ENCODE measurements around the gene ESYT2.
"Not testable (repeated sequence)": the region's sequence is repeated elsewhere in the genome, so short reads cannot be mapped to it uniquely, and the experiment has no call there.

The ESYT2 gene

GRCh38 chr7:158856883-158857668, 27.8 kb upstream of the ESYT2 start:
- no peak for DNase-seq (ENCODE audit: low read depth)

- DNase-seq (ENCODE audit: low read depth), result no peak
Measured at GRCh38 chr7:158854681-158855081, 25.4 kb upstream of the ESYT2 start.

GRCh38 chr7:158850545-158851102, 21.3 kb upstream of the ESYT2 start:
- no peak for DNase-seq (ENCODE audit: low read depth)

DNA sequence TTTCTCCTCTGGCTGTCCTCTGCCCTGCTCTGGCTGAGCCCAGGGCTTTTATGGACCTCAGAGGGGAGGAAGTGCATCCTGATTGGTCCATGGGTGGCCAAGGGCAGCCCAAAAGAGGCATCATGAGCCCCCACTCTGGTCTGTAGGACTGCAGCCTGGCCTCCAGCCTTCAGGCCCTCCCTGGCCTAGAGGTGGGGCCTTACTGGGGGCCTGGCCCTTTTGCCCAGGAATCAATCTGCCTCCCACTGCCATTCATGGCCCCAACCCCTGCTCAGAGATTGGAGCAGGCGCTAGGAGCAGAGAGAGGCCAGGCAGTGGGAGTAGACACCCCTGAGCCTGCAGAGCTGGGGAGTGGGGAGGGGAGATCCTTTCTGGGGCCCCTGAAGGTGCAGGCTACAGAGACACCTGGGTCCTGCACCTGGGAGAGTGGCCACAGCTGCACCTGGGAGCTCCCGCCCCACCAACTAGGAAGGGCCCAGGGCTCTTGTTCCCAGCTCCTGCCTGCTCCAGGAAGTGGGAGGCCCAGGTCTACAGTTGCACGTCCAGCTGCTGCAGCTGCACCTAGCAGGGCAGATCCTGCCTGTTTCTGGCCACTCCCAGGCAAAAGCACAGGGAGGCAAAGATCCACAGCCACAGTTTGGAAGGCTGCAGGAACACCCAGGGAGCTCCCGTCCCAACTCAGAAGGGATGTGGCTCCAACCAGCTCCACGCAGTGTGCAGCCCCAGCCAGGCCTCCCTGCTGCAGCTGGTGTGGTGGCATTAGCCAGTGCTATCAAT, 20.6 kb upstream of the ESYT2 start:
- DNase-seq (ENCODE audit: low read depth), result no peak

DNA sequence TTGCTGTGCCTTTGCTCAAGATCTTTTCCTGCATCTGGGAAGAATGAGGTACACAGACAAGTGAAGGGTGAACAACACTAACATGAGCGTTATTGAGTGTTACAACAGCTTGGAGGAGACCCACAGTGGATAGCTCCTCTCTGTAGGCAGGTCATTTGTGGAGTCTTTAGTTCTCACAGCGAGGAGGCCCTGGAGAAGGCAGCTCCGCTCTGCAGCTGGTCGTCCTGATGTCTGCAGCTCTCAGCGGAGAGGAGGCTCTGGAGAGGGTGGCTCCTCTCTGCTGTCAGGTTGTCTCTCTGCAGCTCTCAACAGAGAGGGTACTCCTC, 20.1 kb upstream of the ESYT2 start:
- DNase-seq (ENCODE audit: low read depth), result no peak

GRCh38 chr7:158847451-158847866, 18.1 kb upstream of the ESYT2 start:
- DNase-seq (ENCODE audit: low read depth), result no peak

- DNase-seq (ENCODE audit: low read depth), result no peak
Measured at GRCh38 chr7:158846304-158846703, 17.0 kb upstream of the ESYT2 start.

DNA sequence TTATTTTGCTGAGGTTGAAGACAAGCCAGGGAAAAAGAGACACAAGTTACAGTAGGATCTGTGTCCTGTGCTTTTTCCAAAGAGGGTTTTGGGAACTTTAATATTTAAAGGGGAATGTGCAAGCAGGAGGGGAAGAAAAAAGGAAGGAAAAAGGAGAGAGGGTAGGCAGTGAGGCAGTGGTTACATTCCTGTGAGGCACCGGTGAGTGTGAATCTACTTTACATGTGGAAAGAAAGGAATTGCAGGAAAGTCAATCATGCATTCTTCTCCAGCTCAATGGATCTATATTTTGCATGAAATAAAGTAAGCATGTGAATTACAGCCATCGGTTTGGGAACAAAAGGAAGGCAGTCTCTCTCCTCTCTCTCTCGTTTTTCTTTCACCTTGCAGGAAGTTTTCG, 14.5 kb upstream of the ESYT2 start:
- no peak for DNase-seq (ENCODE audit: low read depth)

- no peak for DNase-seq (ENCODE audit: low read depth)
Measured at GRCh38 chr7:158842486-158842885, 13.2 kb upstream of the ESYT2 start.

- no peak for DNase-seq (ENCODE audit: low read depth)
Measured at GRCh38 chr7:158840604-158841003, 11.3 kb upstream of the ESYT2 start.

DNA sequence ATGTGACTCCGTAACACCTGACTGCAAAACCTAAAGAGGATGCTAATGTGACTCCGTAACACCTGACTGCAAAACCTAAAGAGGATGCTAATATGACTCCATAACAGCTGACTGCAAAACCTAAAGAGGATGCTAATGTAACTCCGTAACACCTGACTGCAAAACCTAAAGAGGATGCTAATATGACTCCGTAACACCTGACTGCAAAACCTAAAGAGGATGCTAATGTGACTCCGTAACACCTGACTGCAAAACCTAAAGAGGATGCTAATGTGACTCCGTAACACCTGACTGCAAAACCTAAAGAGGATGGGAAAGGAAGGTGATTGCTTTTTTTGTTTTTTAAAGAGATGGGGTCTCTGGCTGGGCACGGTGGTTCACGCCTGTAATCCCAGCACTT, 9.9 kb upstream of the ESYT2 start:
- DNase-seq (ENCODE audit: low read depth), result not testable (repeated sequence)

GRCh38 chr7:158837790-158838637, 8.7 kb upstream of the ESYT2 start:
- DNase-seq (ENCODE audit: low read depth), result no peak

DNA sequence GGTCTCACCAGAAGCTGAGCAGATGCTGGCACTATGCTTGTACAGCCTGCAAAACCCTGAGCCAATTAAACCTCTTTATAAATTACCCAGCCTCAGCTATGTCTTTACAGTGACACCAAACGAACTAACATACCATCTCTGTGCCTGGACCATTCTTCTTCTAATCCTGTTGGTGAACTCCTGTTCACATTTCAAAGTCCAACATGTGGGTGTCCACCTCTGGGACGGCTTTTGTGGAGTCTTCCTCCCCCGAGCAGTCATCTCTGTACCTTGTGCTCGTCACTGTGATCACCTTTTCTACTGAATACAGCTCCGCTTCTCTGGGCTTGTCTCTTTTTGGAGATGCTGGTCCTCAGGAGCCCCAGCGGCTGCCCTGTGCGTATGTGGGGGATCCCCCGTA, 7.4 kb upstream of the ESYT2 start:
- no peak for DNase-seq (ENCODE audit: low read depth)

GRCh38 chr7:158834878-158835784, 5.8 kb upstream of the ESYT2 start:
- DNase-seq (ENCODE audit: low read depth), result no peak

GRCh38 chr7:158832994-158833393, 3.7 kb upstream of the ESYT2 start:
- DNase-seq (ENCODE audit: low read depth), result no peak

DNA sequence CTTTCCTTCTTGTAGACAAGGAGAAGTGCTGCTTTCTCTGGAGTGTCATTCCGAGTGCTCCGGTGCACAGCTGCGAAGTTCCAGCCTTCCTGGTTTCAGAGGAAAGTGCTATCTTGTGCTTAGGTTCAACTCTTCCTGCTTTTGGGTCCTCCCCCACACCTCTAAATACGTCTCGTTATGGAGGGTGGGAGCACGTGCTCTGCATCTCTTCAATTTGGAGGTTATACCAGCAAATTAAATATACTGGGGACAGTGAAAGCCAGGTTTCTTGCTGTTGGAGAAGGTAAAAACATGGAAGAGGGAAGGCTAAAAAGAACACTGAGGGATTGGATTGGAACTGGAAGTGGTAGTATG, 2.4 kb upstream of the ESYT2 start:
- no peak for DNase-seq (ENCODE audit: low read depth)

- DNase-seq (ENCODE audit: low read depth), result no peak
Measured at GRCh38 chr7:158830211-158830723, 958 bp upstream of the ESYT2 start.

DNA sequence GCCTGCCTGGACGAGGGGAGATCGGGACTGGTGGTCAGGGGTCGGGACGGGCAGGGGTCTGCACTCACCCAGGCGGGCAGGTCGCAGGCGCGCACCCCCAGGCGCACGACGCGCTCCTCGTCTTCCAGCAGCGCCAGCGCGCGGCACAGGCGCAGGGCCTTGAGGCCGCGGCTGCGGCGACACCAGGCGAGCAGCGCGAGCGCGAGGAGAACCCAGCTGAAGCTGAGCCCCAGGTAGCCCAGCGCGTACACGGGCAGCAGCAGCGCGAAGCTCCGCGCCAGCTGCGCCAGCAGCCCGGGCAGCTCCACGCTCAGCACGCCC, 328 bp downstream of the ESYT2 start:
- DNase-seq (ENCODE audit: low read depth), result no peak

- no peak for DNase-seq (ENCODE audit: low read depth)
Measured at GRCh38 chr7:158828133-158829020, 932 bp downstream of the ESYT2 start.

DNA sequence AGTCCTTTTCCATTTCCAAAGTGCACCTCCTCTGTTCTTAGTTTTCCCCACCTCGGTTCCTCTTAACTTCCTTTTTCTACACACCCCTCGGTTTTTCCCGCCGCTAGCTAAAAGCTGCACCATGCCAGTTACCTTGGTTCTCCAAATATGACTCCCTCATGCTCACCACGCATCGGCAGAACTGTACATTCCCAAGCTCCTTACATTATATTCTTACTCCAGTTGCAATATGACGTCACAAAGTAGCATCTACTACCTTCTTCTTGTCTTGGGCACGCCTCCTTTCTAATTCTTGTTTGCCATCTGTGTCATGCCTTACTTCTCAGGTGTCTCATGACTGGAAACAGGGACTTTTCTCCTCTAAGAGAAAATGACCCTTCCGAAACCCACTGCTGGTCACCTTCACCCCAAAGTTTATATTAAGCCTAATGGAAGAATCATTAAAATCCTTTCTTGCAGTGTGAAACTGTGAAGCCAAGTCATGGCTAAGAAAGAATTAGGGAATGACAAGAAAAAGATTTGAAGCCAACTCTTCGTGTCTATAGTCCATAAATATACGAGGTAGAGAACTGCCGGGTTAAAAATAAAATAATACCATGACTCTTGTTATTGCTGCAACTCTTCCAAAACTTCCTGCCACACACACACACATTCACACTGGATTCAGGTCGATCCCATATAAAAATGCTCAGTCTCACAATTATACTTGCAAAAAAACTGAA, 1.7 kb downstream of the ESYT2 start:
- no peak for DNase-seq (ENCODE audit: low read depth)

Data from GM04503 (cell line).